HG03439 (cell line): ENCODE data around the gene METTL23.
"Not testable (repeated sequence)": the region's sequence is repeated elsewhere in the genome, so short reads cannot be mapped to it uniquely, and the experiment has no call there.

Experiments
- ATAC-seq: cut with Tn5 transposase; IDR thresholded peaks from one replicate; pipeline ENCODE4 v1.9.1; 2021; ENCODE audit warnings: mild to moderate bottlenecking, moderate library complexity; ENCODE audit not compliant: unreplicated experiment

Gene METTL23

GRCh38 chr17:76734080-76734840 is 7.6 kb downstream of the METTL23 start:
- no peak for ATAC-seq

DNA sequence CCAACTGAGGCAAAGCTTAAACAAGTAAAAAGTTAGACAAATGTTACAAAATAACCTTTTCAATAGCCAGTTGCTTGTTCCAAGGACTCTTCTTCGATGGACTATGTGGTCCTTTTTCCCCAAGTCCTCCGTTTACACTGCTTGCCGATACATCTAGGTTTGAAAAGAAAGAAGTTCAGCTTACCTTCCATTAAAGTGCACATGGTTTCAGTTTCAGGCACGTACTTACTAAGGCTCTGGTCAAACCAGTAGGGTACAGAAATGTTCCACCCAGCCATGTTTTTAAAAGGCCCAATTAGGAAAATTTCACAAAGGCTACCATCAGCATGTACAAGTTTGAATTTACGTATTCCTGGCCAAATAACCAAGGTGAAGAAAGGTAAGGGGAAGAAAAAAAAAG is 8.4 kb downstream of the METTL23 start:
- ATAC-seq: no peak

GRCh38 chr17:76735586-76736348 is 9.1 kb downstream of the METTL23 start:
- no peak for ATAC-seq

DNA sequence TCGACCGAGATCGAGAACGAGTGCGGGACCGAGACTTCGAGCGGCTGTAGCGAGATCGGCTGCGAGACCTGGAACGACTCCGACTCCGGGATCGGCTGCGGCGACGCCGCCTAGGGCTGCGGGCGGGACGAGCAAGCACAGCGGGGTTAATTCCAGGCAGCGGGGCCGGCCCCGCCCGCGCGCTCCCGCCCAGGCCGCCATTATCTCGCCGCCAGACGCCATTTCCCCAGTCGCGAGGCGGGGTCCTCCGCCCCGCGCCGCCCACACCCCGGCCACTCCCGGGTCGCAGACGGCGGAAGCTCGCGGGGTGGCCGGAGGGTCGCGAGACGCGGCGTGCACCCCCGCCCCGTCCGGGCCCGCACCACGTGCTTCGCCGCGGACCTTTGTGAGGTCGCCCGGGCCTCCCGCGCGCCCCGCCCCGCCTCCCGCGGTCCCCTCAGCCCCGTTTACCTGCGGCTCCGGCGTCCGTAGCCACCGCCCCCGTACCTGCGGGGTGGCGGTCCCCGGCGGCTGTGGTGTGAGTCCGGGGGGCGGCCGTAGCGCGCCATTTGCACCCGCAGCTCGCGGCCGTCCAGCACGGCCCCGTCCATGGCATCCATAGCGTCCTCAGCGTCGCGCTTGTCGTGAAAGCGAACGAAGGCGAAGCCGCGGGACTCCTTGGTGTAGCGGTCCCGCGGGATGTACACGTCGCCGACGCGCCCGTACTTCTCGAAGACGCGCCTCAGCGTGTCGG is 9.9 kb downstream of the METTL23 start:
- peak; percentile 5 for ATAC-seq

- peak; percentile 74 for ATAC-seq
These were observed 10.5 kb downstream of the METTL23 start, which contains the start of gene SRSF2 for GRCh38 chr17:76737082-76737675. TSS of gene SRSF2 (minus strand) at chr17:76737331. CDS start at chr17:76737160, 171 bp downstream.

DNA sequence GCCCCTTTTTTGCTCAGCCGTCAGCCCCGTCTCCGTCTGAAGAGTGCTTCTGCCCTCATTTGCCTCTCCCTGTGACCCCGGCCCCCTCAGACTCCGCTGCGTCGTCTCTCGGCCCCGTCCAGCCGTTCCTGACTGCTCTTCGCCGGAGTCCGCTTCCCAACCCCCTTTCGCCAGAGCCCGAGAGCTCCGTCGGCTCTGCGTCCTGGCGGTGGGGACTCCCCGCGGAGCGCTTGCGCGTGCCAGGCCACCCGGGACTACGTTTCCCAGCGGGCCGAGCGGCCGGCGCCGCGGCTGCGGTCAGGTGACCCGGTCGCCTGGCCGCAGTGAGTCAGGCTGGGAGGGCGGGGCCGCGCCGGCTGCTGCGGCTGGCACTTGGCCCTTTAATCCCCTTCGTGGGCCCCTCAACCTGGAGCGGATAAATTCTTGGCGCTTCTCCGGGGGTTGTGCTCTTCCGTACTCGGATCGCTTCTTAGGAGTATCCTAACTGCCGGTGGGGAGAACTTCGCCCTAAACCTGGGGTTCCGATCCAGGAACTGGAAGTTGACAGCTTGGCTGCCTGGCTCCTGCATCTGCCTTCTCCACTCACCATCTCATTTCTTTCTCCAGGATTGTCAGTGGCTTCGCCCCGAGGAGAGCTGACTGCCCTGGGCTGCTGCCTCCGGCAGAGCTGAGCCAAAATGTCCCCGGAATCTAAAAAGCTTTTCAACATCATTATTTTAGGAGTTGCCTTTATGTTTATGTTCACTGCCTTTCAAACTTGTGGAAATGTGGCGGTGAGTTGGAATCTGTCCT is 11.2 kb downstream of the METTL23 start, which contains the start of gene MFSD11:
Gene MFSD11, plus strand, starts transcription at position 444 of the 792 bp plus-strand sequence. Its CDS starts 234 bp downstream, at position 678.
- ATAC-seq: peak; percentile 57

DNA sequence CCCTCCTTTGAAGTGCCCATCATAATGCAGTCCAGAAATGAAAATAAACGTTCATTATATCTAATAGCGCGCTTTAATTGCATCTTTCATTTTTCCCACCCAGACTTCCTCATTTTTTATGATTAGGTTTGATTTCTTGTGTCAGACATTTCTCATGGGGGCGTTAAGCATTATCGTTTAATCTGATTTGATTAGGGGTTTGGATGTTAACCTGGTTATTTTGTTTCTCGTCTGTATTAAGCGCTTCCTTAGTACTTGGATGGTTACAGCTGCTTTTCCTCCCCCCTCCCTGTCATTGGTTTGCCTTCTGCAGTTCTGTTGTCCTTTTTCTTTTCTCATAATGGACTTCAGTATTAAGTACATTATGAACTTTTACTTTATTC is 11.8 kb downstream of the METTL23 start:
- no peak for ATAC-seq

- ATAC-seq: not testable (repeated sequence)
These were observed 13.0 kb downstream of the METTL23 start for GRCh38 chr17:76739568-76740115.

GRCh38 chr17:76740329-76741118 is 13.9 kb downstream of the METTL23 start:
- no peak for ATAC-seq

GRCh38 chr17:76742958-76743357 is 16.3 kb downstream of the METTL23 start:
- ATAC-seq: no peak

DNA sequence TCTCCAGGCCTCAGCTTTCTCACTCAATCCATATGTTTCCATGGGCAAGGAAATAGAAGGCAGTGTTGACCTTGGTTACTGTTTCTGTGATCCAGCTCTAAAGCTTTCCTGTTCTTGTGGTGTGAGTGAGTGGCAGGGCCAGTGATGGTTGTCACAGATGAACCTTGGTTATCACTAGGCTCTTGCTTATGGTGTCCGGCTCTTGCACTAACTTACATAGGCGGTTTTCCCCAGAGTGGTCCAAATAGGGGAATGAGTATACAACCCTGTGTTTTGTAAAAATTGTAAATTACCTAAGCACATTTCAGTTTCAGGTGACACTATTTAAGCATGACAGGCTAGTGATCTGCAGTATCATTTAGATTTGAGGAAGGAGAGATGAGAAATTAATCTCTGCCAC is 18.1 kb downstream of the METTL23 start:
- no peak for ATAC-seq

- not testable (repeated sequence) for ATAC-seq
These were observed 19.1 kb downstream of the METTL23 start for GRCh38 chr17:76745785-76746184.

GRCh38 chr17:76747716-76748363 is 21.2 kb downstream of the METTL23 start:
- no peak for ATAC-seq

GRCh38 chr17:76748657-76749056 is 22.0 kb downstream of the METTL23 start:
- no peak for ATAC-seq

DNA sequence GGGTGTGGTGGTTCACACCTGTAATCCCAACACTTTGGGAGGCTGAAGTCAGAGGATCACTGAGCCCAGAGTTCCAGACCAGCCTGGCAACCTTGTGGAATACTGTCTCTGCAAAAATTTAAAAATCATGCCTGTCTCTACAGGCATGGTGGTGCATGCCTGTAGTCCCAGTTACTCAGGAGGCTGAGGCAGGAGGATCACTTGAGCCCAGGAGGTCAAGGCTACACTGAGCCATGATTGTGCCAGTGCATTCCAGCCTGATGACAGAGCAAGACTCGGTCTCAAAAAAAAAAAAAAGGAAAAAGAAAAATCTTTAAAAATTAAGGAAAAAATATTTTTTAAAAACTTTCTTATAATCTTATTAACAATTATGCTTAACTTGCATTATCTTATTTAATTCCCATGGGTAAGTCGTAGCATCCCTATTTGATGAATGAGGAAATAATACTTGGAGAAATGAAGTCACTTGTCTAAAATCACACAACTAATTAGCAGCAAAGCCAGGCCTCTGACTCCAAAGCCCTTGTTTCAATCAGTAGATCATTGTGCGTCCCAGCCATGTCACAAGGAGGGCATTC is 24.9 kb downstream of the METTL23 start:
- ATAC-seq: no peak

DNA sequence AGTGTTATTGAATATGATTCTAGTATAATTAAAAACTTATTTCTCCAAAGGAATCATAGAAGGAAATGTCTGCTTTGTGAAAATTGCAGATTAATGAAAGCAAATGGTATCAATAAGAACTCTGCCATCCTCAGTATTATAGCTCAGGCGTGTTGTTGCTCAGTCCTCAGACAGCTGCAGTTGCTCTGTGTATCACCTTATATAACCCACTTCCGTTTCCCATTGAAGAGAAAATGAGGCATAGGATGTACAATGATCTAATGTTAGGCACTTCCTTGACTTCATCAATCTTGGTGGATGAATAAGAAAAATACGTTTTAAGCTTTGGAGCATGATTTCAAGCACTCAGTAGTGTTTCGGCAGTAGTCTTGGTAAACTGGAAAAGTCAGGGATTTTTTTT is 25.4 kb downstream of the METTL23 start:
- no peak for ATAC-seq

GRCh38 chr17:76753061-76753961 is 26.7 kb downstream of the METTL23 start:
- no peak for ATAC-seq
